Ovary (tissue), 9 donors: Measurements from ENCODE around the gene ERFL. TPM values are rescaled to one million over a fixed set of nuclear protein-coding genes. Genes with fewer than 3 reads are reported as not detected.

Source experiments
- DNase-seq, 5 donors: peaks; one replicate each; pipeline ENCODE4 v3.0.0-alpha.2; 2019 to 2020
- H3K27ac ChIP-seq, 2 donors: fragments of 200-600 bp; one replicate each; pipeline versions ENCODE4 v1.5.1 to v1.8.0; 2019 to 2022
- H3K27me3 ChIP-seq: fragments of 200-600 bp; one replicate; pipeline ENCODE4 v1.8.0; 2022
- H3K36me3 ChIP-seq: fragments of 200-600 bp; sonication (generic); one replicate; pipeline ENCODE4 v1.5.1; 2019
- H3K4me1 ChIP-seq: one replicate; pipeline ENCODE4 v1.8.1; 2013; ENCODE audit warnings: mild to moderate bottlenecking, moderate library complexity; ENCODE audit not compliant: insufficient read depth
- H3K4me3 ChIP-seq: fragments of 200-600 bp; sonication (generic); one replicate; pipeline ENCODE4 v1.5.1; 2017
- H3K9me3 ChIP-seq, 2 donors: fragments of 200-600 bp in 1 of 2; sonication (generic) in 1 of 2; one replicate each; pipeline versions ENCODE4 v1.5.1 to v1.8.1; 2013 to 2019; ENCODE audit warnings: mild to moderate bottlenecking in 1 of 2, moderate library complexity in 1 of 2
- CTCF ChIP-seq, 3 donors: fragments of 450-650 bp in 2 of 3; fragments of 200-600 bp in 1 of 3; IDR thresholded peaks; one replicate each; pipeline versions ENCODE4 v1.5.1 to v1.8.0; 2016 to 2022; ENCODE audit warnings: antibody characterized with exemption in 3 of 3, mild to moderate bottlenecking in 1 of 3
- EP300 ChIP-seq: sonication (generic); formaldehyde crosslinking; IDR thresholded peaks from one replicate; pipeline ENCODE4 v1.6.1; 2017; ENCODE audit warnings: antibody characterized with exemption
- POLR2A ChIP-seq: fragments of 450-650 bp; IDR thresholded peaks from one replicate; pipeline ENCODE4 v1.6.1; 2017; ENCODE audit warnings: antibody characterized with exemption, mild to moderate bottlenecking, moderate library complexity
- WGBS, 3 donors: extraction: QIAGEN DNeasy Blood & Tissue Kit in 1 of 3; methylation state at CpG; one replicate each; pipeline versions ENCODE4 v1.1.5 to v1.1.7; 2013 to 2017; 5-methylcytosine and 5-hydroxymethylcytosine counted together
- intact Hi-C, 4 donors: fragments of 100-400 bp; cut with DNase I; formaldehyde crosslinking; loops; one replicate each; pipeline versions ENCODE4 v1.11.0 to v1.15.1; 2022 to 2023
- polyA plus RNA-seq, 2 donors: library from polyadenylated mRNA; stranded (reverse); fragments of 200-250 nt in 1 of 2; fragments of 350-450 nt in 1 of 2; fragmentation: Illumina TruSeq in 1 of 2; extraction: RNeasy Lipid Tissue Mini Kit (QIAGEN cat#74804) in 1 of 2; gene quantifications; one replicate each; pipeline ENCODE4 v1.2.3, GENCODE V29; 2013 to 2014
- total RNA-seq, 7 donors: library from RNA; depleted of rRNA in 2 of 7; stranded (reverse); fragments of >200 nt in 2 of 7; fragmentation: NEBNext Ultra II Directional in 3 of 7; extraction: Animal tissue kit (Norgen Biotek cat#: 25700) in 3 of 7; gene quantifications; one replicate each; pipeline versions ENCODE4 v1.1.0 to v1.2.4, GENCODE V29; 2016 to 2023
- donor health status: DM: no; HTN: no; CAD: no; lungs with moderate emphysema.
- donor health status: DM: no; HTN: no; CAD: no.
- donor health status: Bipolar disorder and iron deficiency.
- donor health status: DM: yes; HTN: yes; CAD: no.
- donor health status: DM: no; HTN: no; CAD: no.
- donor health status: DM: yes; HTN: yes; CAD: no.

Gene ERFL
- total and polyA plus RNA-seq, 9 donors = 0.11 to 1.3 (median 0.44) TPM; not detected in 1

GRCh38 chr19:41872384-41872774, 55.9 kb downstream of the ERFL start:
- Histone ChIP-seq H3K4me3 (no peak overlapping the region), H3K27ac (no peak overlapping the region), H3K36me3 (no peaks in the 10 kb centered on the region), H3K9me3 (no peaks in the 10 kb centered on the region), H3K4me1 (no peaks in the 10 kb centered on the region), H3K27me3 (no peaks in the 10 kb centered on the region)
- 82 to 87% (median 86%) methylated on average over 12 of the region's 12 CpGs for WGBS, 3 donors
- TF ChIP-seq POLR2A = no peak
- TF ChIP-seq CTCF (IDR thresholded peaks at IDR 0.05) = no peak
- TF ChIP-seq EP300 = no peak
- no peak for DNase-seq
- intact Hi-C loops = no loop called here

- Histone ChIP-seq H3K36me3 (no peaks in the 10 kb centered on the region), H3K27me3 (no peaks in the 10 kb centered on the region), H3K4me3 (no peak overlapping the region), H3K27ac (no peak overlapping the region), H3K9me3 (no peaks in the 10 kb centered on the region), H3K4me1 (no peaks in the 10 kb centered on the region)
- TF ChIP-seq POLR2A (no peak), CTCF (IDR thresholded peaks at IDR 0.05) (no peak), EP300 (no peak)
- intact Hi-C loops = no loop called here
- WGBS, 3 donors = 49 to 56% (median 55%) methylated on average over 16 of the region's 16 CpGs
- DNase-seq = no peak
Measured at GRCh38 chr19:41871573-41872383, 56.5 kb downstream of the ERFL start.

DNA sequence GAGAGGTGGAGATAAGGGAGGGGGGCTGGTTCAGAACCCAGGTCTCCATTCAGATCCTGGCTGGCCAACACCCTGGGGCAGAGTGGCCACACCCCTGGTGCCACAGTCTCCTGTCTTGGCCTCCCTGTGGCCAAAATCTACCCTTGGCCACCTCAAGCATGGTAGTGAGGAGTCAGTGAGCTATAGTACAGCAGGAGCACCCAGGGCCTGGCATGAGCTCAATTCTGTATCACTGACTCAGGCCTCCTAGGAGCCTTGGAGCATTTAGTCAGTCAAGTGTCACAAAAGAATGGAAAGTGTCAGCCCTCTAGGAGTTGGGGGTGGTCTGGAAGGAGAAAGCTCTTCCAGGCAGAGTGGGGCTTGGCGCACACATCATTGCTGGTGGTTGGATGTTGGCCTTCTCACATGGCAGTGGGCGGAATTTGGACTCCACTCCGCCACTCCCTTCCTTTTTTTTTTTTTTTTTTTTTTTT, 57.8 kb downstream of the ERFL start:
- WGBS, 3 donors = 66 to 79% (median 76%) methylated on average over 3 of the region's 3 CpGs
- Histone ChIP-seq H3K36me3 (no peaks in the 10 kb centered on the region), H3K9me3 (no peaks in the 10 kb centered on the region), H3K4me3 (no peak overlapping the region), H3K27ac (no peak overlapping the region), H3K27me3 (no peaks in the 10 kb centered on the region), H3K4me1 (no peaks in the 10 kb centered on the region)
- intact Hi-C loops = no loop called here
- no peak for DNase-seq
- TF ChIP-seq POLR2A (no peak), CTCF (IDR thresholded peaks at IDR 0.05) (no peak), EP300 (no peak)

GRCh38 chr19:41869374-41869955, 58.8 kb downstream of the ERFL start:
- intact Hi-C loops = no loop called here
- H3K9me3 ChIP-seq = no peaks in the 10 kb centered on the region
- H3K27me3 ChIP-seq = no peaks in the 10 kb centered on the region
- H3K27ac ChIP-seq = no peak overlapping the region
- TF ChIP-seq CTCF (IDR thresholded peaks at IDR 0.05) (no peak), POLR2A (no peak), EP300 (no peak)
- WGBS, 3 donors = 79 to 82% (median 80%) methylated on average over 13 of the region's 13 CpGs
- no peak for DNase-seq
- no peaks in the 10 kb centered on the region for H3K4me1 ChIP-seq
- no peak overlapping the region for H3K4me3 ChIP-seq
- no peaks in the 10 kb centered on the region for H3K36me3 ChIP-seq
